Progenitor cell of endocrine pancreas (in vitro differentiated cells): ENCODE data around the gene KIF1A. TPM values are rescaled to one million over a fixed set of nuclear protein-coding genes. Genes with fewer than 3 reads are reported as not detected.

ENCODE experiments used
- DNase-seq: peaks from one replicate; pipeline ENCODE4 v3.0.0; 2021; ENCODE audit warnings: low spot score; ENCODE audit not compliant: unreplicated experiment
- H3K27ac Mint-ChIP-seq: 2 replicates; pipeline ENCODE4 v1.8.0; 2021; ENCODE audit warnings: mild to moderate bottlenecking, moderate library complexity, mixed read lengths
- H3K27me3 Mint-ChIP-seq: 2 replicates; pipeline ENCODE4 v1.8.0; 2021; ENCODE audit warnings: mixed read lengths
- H3K36me3 Mint-ChIP-seq: 2 replicates; pipeline ENCODE4 v1.8.0; 2022; ENCODE audit warnings: mixed read lengths; ENCODE audit not compliant: insufficient read depth
- H3K4me1 Mint-ChIP-seq: 2 replicates; pipeline ENCODE4 v1.8.0; 2021; ENCODE audit warnings: low read depth, mixed read lengths
- H3K4me3 Mint-ChIP-seq: 2 replicates; pipeline ENCODE4 v1.8.0; 2021; ENCODE audit warnings: low read depth, mild to moderate bottlenecking, moderate library complexity, mixed read lengths
- H3K9me3 Mint-ChIP-seq: 2 replicates; pipeline ENCODE4 v1.8.0; 2021; ENCODE audit warnings: low read depth, mixed read lengths
- CTCF ChIP-seq: fragments of 200-600 bp; sonication (generic); IDR thresholded peaks from one replicate; pipeline ENCODE4 v1.5.0; 2021; ENCODE audit warnings: antibody characterized with exemption, mild to moderate bottlenecking; ENCODE audit not compliant: unreplicated experiment
- total RNA-seq: library from RNA; stranded (reverse); gene quantifications from 2 replicates; pipeline ENCODE4 v1.2.1, GENCODE V29; 2021

Gene KIF1A
- total RNA-seq, 1 donor from 2014 or later = 132 TPM

- TF ChIP-seq CTCF = no peak
- peaks cover 37% of the 10 kb centered on the region for H3K36me3 Mint-ChIP-seq
These were observed 7.7 kb downstream of the KIF1A start for GRCh38 chr2:240812301-240812680.

GRCh38 chr2:240811346-240812300 lies 8.4 kb downstream of the KIF1A start:
- no peak for TF ChIP-seq CTCF
- peak; percentile 4 for DNase-seq
- Mint-ChIP-seq H3K4me3 (no peak overlapping the region), H3K4me1 (peaks cover 2% of the 10 kb centered on the region), H3K27ac (peak overlapping the region; percentile 62), H3K9me3 (peaks cover 9% of the 10 kb centered on the region), H3K27me3 (no peaks in the 10 kb centered on the region), H3K36me3 (peaks cover 37% of the 10 kb centered on the region)

More at GRCh38 chr2:240812301-240812680, 7.7 kb downstream of the KIF1A start:
- no peaks in the 10 kb centered on the region for H3K27me3 Mint-ChIP-seq
- peaks cover 2% of the 10 kb centered on the region for H3K4me1 Mint-ChIP-seq
- no peak overlapping the region for H3K4me3 Mint-ChIP-seq
- peaks cover 9% of the 10 kb centered on the region for H3K9me3 Mint-ChIP-seq
- DNase-seq = peak; percentile 7
- H3K27ac Mint-ChIP-seq = no peak overlapping the region

GRCh38 chr2:240810621-240811020 lies 9.4 kb downstream of the KIF1A start:
- Mint-ChIP-seq H3K36me3 (peaks cover 37% of the 10 kb centered on the region), H3K4me1 (peaks cover 2% of the 10 kb centered on the region), H3K27me3 (no peaks in the 10 kb centered on the region), H3K9me3 (peaks cover 9% of the 10 kb centered on the region), H3K27ac (no peak overlapping the region), H3K4me3 (no peak overlapping the region)
- TF ChIP-seq CTCF = no peak
- DNase-seq = peak; percentile 4

DNA sequence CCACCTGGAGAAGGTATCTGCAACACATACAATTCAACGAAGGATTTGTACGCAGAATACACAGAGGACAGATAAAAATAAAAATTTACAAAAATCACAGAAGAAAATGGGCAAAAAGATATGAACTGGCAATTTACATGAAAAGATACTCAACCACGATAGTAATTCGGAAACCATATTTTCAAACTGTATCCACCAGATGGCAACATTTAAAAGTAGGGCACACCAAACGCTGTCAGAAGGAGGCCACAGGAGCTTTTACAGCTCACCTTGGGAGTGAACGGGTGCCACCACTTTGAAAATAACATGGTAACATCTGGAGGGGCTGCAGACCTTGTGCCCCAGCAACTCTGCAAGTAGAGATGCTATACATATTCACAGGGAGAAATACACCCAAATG lies 9.8 kb downstream of the KIF1A start:
- H3K27me3 Mint-ChIP-seq = no peaks in the 10 kb centered on the region
- no peak overlapping the region for H3K4me3 Mint-ChIP-seq

DNA sequence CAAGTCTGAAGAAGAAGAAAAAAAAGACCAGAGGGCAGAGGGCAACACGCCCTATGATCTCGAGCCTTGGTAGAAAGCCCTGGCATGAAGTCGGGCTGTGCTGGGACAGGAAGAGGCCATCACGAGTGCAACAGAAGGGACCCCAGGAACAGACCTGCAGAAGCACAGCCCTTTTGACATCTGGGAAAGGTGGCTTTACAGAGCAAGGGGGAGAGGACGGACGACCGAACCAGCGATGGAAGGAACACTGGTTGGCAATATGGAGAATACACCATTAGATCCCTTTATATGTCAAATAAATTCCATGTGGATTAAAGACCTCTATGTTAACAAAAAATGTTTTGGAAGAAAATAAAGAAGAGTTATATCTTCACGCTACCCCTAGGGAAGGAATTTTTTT lies 10.7 kb downstream of the KIF1A start:
- peaks cover 37% of the 10 kb centered on the region for H3K36me3 Mint-ChIP-seq
- peaks cover 2% of the 10 kb centered on the region for H3K4me1 Mint-ChIP-seq
- no peaks in the 10 kb centered on the region for H3K27me3 Mint-ChIP-seq
- no peak overlapping the region for H3K4me3 Mint-ChIP-seq
- no peak for DNase-seq
- peak overlapping the region; percentile 22 for H3K27ac Mint-ChIP-seq
- TF ChIP-seq CTCF = no peak
- peaks cover 7% of the 10 kb centered on the region for H3K9me3 Mint-ChIP-seq

More for the DNA sequence above, 9.8 kb downstream of the KIF1A start:
- no peak for DNase-seq
- Mint-ChIP-seq H3K36me3 (peaks cover 38% of the 10 kb centered on the region), H3K27ac (no peak overlapping the region), H3K9me3 (peaks cover 9% of the 10 kb centered on the region), H3K4me1 (peaks cover 2% of the 10 kb centered on the region)
- TF ChIP-seq CTCF = no peak
